HL-60 (cell line): Measurements from ENCODE around the gene STK32B.

Experiments
- GABPA ChIP-seq: IDR thresholded peaks from 2 replicates; pipeline ENCODE4 v1.6.1; 2012; ENCODE audit warnings: low read depth
- POLR2AphosphoS5 ChIP-seq: IDR thresholded peaks from 2 replicates; pipeline ENCODE4 v1.6.1; 2012; ENCODE audit warnings: low read depth
- SPI1 ChIP-seq: IDR thresholded peaks from 2 replicates; pipeline ENCODE4 v1.6.1; 2012; ENCODE audit warnings: low read depth, mild to moderate bottlenecking, borderline replicate concordance
- TF ChIP-seq, protein P1 (sequence below): IDR thresholded peaks from one replicate; pipeline ENCODE4 v1.5.1; 2011; ENCODE audit warnings: low read length, control low read depth, inconsistent platforms; ENCODE audit not compliant: insufficient read depth

DNA sequence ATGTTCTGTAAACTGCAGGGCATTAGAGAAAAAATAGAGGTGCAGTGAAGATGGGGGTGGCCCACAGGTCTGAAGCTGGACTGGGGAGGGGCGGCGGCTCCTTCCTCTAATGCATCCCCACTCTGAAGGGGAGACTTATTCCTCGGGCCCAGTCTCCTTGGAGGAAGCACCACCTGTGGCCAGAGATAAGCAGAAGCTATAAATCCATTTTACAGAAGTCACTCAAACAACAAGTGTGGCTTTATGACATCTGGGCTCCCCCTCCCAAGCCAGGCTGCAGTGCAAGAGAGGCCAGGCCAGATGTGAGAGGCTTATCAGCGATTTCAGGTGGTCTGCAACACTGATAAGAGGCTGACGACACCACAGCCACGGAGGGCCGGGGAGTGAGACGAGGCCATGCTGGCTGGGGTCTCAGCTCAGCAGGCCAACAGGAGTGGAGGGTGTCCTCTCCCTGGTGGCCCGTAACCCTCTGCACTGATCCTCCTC lies 47.9 kb upstream of the STK32B start:
- TF ChIP-seq, protein P1, sequence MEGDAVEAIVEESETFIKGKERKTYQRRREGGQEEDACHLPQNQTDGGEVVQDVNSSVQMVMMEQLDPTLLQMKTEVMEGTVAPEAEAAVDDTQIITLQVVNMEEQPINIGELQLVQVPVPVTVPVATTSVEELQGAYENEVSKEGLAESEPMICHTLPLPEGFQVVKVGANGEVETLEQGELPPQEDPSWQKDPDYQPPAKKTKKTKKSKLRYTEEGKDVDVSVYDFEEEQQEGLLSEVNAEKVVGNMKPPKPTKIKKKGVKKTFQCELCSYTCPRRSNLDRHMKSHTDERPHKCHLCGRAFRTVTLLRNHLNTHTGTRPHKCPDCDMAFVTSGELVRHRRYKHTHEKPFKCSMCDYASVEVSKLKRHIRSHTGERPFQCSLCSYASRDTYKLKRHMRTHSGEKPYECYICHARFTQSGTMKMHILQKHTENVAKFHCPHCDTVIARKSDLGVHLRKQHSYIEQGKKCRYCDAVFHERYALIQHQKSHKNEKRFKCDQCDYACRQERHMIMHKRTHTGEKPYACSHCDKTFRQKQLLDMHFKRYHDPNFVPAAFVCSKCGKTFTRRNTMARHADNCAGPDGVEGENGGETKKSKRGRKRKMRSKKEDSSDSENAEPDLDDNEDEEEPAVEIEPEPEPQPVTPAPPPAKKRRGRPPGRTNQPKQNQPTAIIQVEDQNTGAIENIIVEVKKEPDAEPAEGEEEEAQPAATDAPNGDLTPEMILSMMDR, result no peak
- no peak for TF ChIP-seq POLR2AphosphoS5
- no peak for TF ChIP-seq GABPA
- TF ChIP-seq SPI1, result no peak
